Measurements from ENCODE around the gene BCAP31. TPM values are rescaled to one million over a fixed set of nuclear protein-coding genes. Genes with fewer than 3 reads are reported as not detected.

BCAP31 gene
- total RNA-seq, 5 donors from 2014 or later (not counting 1 experiment from before 2014, with no cell fraction given), result 90.1 to 124 (median 107) TPM

GRCh38 chrX:153725039-153725831 lies 1.0 kb upstream of the BCAP31 start:
- POLR2A ChIA-PET, result no interaction called here
- Histone ChIP-seq H3K4me3 (ENCODE audit: control insufficient read depth in 1 of 2, extremely low read depth in 1 of 2, low read length in 1 of 2) (peak overlapping the region; percentile 44 to 47), H3K27me3 (replicated peaks in 1 of 2; ENCODE audit: control insufficient read depth in 2 of 2, extremely low read depth in 1 of 2, insufficient read depth in 2 of 2, low read length in 1 of 2) (no peaks in the 10 kb centered on the region), H3K27ac (ENCODE audit: low read length) (peak overlapping the region; percentile 74), H3K36me3 (ENCODE audit: control insufficient read depth in 2 of 2, extremely low read depth in 1 of 2, insufficient read depth in 1 of 2, low read length in 1 of 2) (peaks cover 4 to 18% of the 10 kb centered on the region in 2 donors), H3K4me1 (ENCODE audit: control insufficient read depth in 1 of 2, extremely low read depth in 1 of 2, insufficient read depth in 2 of 2, low read length in 2 of 2) (peaks cover 5 to 51% of the 10 kb centered on the region in 2 experiments), H3K9me3 (no peaks in the 10 kb centered on the region)
- peaks cover 3% of the 10 kb centered on the region for H3K36me3 Mint-ChIP-seq
- H3K4me3 Mint-ChIP-seq, result peak overlapping the region; percentile 70 to 80 (median 74)
- peak in 8 of 35 experiments; percentile 4 to 38 (median 20) for DNase-seq
- no peak overlapping the region for H3K27ac Mint-ChIP-seq
- CTCF ChIA-PET, result no interaction called here
- H3K9me3 Mint-ChIP-seq, result no peaks in the 10 kb centered on the region
- 50% methylated on average over 14 of the region's 55 CpGs for WGBS (ENCODE audit: insufficient coverage)
- peaks cover 18 to 42% (median 28%) of the 10 kb centered on the region in 3 donors for H3K4me1 Mint-ChIP-seq
- peaks cover 0 to 5% of the 10 kb centered on the region in 2 donors for H3K27me3 Mint-ChIP-seq
- ATAC-seq (replicated peaks in 1 of 4), result peak in 1 of 4 experiments; percentile 1

- ATAC-seq (replicated peaks in 1 of 4) (peak; percentile 37 to 61 (median 42)), DNase-seq (peak in 28 of 35 experiments; percentile 16 to 71 (median 38))
- peaks cover 8 to 57% of the 10 kb centered on the region in 2 experiments for H3K4me1 ChIP-seq (ENCODE audit: control insufficient read depth in 1 of 2, extremely low read depth in 1 of 2, insufficient read depth in 2 of 2, low read length in 2 of 2)
- Mint-ChIP-seq H3K4me1 (peaks cover 23 to 53% (median 41%) of the 10 kb centered on the region in 3 donors), H3K27me3 (peaks cover 0 to 5% of the 10 kb centered on the region in 2 donors), H3K4me3 (peak overlapping the region; percentile 80 to 85 (median 82)), H3K36me3 (peaks cover 11% of the 10 kb centered on the region), H3K9me3 (no peaks in the 10 kb centered on the region), H3K27ac (peak overlapping the region; percentile 80 to 81)
- POLR2A ChIA-PET, result interaction anchor here in 1 of 2 donors (0.6 kb wide), 1 partner anchor 207 kb away, joined by 5 read pairs; no protein-coding TSS in a partner anchor
- peaks cover 0 to 30% of the 10 kb centered on the region in 2 donors for H3K36me3 ChIP-seq (ENCODE audit: control insufficient read depth in 2 of 2, extremely low read depth in 1 of 2, insufficient read depth in 1 of 2, low read length in 1 of 2)
- no peaks in the 10 kb centered on the region for H3K9me3 ChIP-seq
- H3K27me3 ChIP-seq (replicated peaks in 1 of 2; ENCODE audit: control insufficient read depth in 2 of 2, extremely low read depth in 1 of 2, insufficient read depth in 2 of 2, low read length in 1 of 2), result no peaks in the 10 kb centered on the region
- WGBS (ENCODE audit: insufficient coverage), result under 1% methylated on average over 60 of the region's 78 CpGs
- peak overlapping the region; percentile 34 for H3K27ac ChIP-seq (ENCODE audit: low read length)
- H3K4me3 ChIP-seq (ENCODE audit: control insufficient read depth in 1 of 2, extremely low read depth in 1 of 2, low read length in 1 of 2), result peak overlapping the region; percentile 65 to 72
- CTCF ChIA-PET, result interaction anchor here (0.6 to 1.2 kb wide), 3 partner anchors 17 to 313 kb away, joined by 3 to 4 read pairs (median 3); partner anchors contain the start of genes IDH3G (in 1 of the 2) and SSR4 (in 1 of the 2)
These were observed 586 bp downstream of the BCAP31 start for GRCh38 chrX:153723351-153724251.

- H3K4me1 Mint-ChIP-seq, result peaks cover 23 to 52% (median 41%) of the 10 kb centered on the region in 3 donors
- peak overlapping the region; percentile 29 for H3K27ac ChIP-seq (ENCODE audit: low read length)
- no peak for ATAC-seq (replicated peaks in 1 of 4)
- peaks cover 11% of the 10 kb centered on the region for H3K36me3 Mint-ChIP-seq
- DNase-seq, result no peak
- peaks cover 0 to 5% of the 10 kb centered on the region in 2 donors for H3K27me3 Mint-ChIP-seq
- H3K9me3 ChIP-seq, result no peaks in the 10 kb centered on the region
- ChIA-PET POLR2A (no interaction called here), CTCF (interaction anchor here (0.6 to 1.2 kb wide), 2 partner anchors 16 to 71 kb away, joined by 3 read pairs; partner anchors contain the start of genes IDH3G (in 1 of the 2) and SSR4 (in 1 of the 2))
- H3K4me3 ChIP-seq (ENCODE audit: control insufficient read depth in 1 of 2, extremely low read depth in 1 of 2, low read length in 1 of 2), result peak overlapping the region; percentile 65 to 72
- peak overlapping the region; percentile 73 to 81 for H3K27ac Mint-ChIP-seq
- no CpG with 5 or more reads among the region's 12 CpGs for WGBS (ENCODE audit: insufficient coverage)
- no peaks in the 10 kb centered on the region for H3K9me3 Mint-ChIP-seq
- peak overlapping the region; percentile 80 to 85 (median 82) for H3K4me3 Mint-ChIP-seq
- H3K27me3 ChIP-seq (replicated peaks in 1 of 2; ENCODE audit: control insufficient read depth in 2 of 2, extremely low read depth in 1 of 2, insufficient read depth in 2 of 2, low read length in 1 of 2), result no peaks in the 10 kb centered on the region
- peaks cover 8 to 51% of the 10 kb centered on the region in 2 experiments for H3K4me1 ChIP-seq (ENCODE audit: control insufficient read depth in 1 of 2, extremely low read depth in 1 of 2, insufficient read depth in 2 of 2, low read length in 2 of 2)
- peaks cover 0 to 31% of the 10 kb centered on the region in 2 donors for H3K36me3 ChIP-seq (ENCODE audit: control insufficient read depth in 2 of 2, extremely low read depth in 1 of 2, insufficient read depth in 1 of 2, low read length in 1 of 2)
These were observed 1.4 kb downstream of the BCAP31 start for GRCh38 chrX:153722704-153723350.

GRCh38 chrX:153719701-153720100 lies 4.5 kb downstream of the BCAP31 start:
- Histone ChIP-seq H3K4me1 (ENCODE audit: control insufficient read depth in 1 of 2, extremely low read depth in 1 of 2, insufficient read depth in 2 of 2, low read length in 2 of 2) (peaks cover 8 to 23% of the 10 kb centered on the region in 2 experiments), H3K36me3 (ENCODE audit: control insufficient read depth in 2 of 2, extremely low read depth in 1 of 2, insufficient read depth in 1 of 2, low read length in 1 of 2) (peaks cover 0 to 57% of the 10 kb centered on the region in 2 donors), H3K9me3 (no peaks in the 10 kb centered on the region), H3K27ac (ENCODE audit: low read length) (no peak overlapping the region), H3K4me3 (ENCODE audit: control insufficient read depth in 1 of 2, extremely low read depth in 1 of 2, low read length in 1 of 2) (no peak overlapping the region), H3K27me3 (replicated peaks in 1 of 2; ENCODE audit: control insufficient read depth in 2 of 2, extremely low read depth in 1 of 2, insufficient read depth in 2 of 2, low read length in 1 of 2) (no peaks in the 10 kb centered on the region)
- ChIA-PET CTCF (interaction anchor here (0.6 kb wide), 2 partner anchors 40 to 180 kb away, joined by 3 to 6 read pairs; no protein-coding TSS in a partner anchor), POLR2A (no interaction called here)
- no CpG with 5 or more reads among the region's 2 CpGs for WGBS (ENCODE audit: insufficient coverage)
- Mint-ChIP-seq H3K4me1 (peaks cover 14 to 33% (median 30%) of the 10 kb centered on the region in 3 donors), H3K4me3 (no peak overlapping the region), H3K9me3 (no peaks in the 10 kb centered on the region), H3K27me3 (peaks cover 0 to 5% of the 10 kb centered on the region in 2 donors), H3K27ac (no peak overlapping the region), H3K36me3 (peaks cover 11% of the 10 kb centered on the region)
- ATAC-seq (replicated peaks in 1 of 4) (no peak), DNase-seq (no peak)

- H3K27ac Mint-ChIP-seq, result no peak overlapping the region
- no peak overlapping the region for H3K4me3 Mint-ChIP-seq
- H3K4me1 ChIP-seq (ENCODE audit: control insufficient read depth in 1 of 2, extremely low read depth in 1 of 2, insufficient read depth in 2 of 2, low read length in 2 of 2), result peaks cover 8 to 22% of the 10 kb centered on the region in 2 experiments
- peaks cover 0 to 7% of the 10 kb centered on the region in 2 donors for H3K27me3 Mint-ChIP-seq
- no CpG with 5 or more reads among the region's 2 CpGs for WGBS (ENCODE audit: insufficient coverage)
- H3K4me1 Mint-ChIP-seq, result peaks cover 14 to 33% (median 30%) of the 10 kb centered on the region in 3 donors
- CTCF ChIA-PET, result no interaction called here
- no peaks in the 10 kb centered on the region for H3K9me3 ChIP-seq
- DNase-seq (no peak), ATAC-seq (replicated peaks in 1 of 4) (no peak)
- H3K27ac ChIP-seq (ENCODE audit: low read length), result no peak overlapping the region
- H3K4me3 ChIP-seq (ENCODE audit: control insufficient read depth in 1 of 2, extremely low read depth in 1 of 2, low read length in 1 of 2), result no peak overlapping the region
- POLR2A ChIA-PET, result interaction anchor here in 1 of 2 donors (0.6 kb wide), 1 partner anchor 1047 kb away, joined by 3 read pairs; no protein-coding TSS in a partner anchor
- H3K27me3 ChIP-seq (replicated peaks in 1 of 2; ENCODE audit: control insufficient read depth in 2 of 2, extremely low read depth in 1 of 2, insufficient read depth in 2 of 2, low read length in 1 of 2), result no peaks in the 10 kb centered on the region
- H3K9me3 Mint-ChIP-seq, result no peaks in the 10 kb centered on the region
- H3K36me3 Mint-ChIP-seq, result peaks cover 12% of the 10 kb centered on the region
- peaks cover 0 to 62% of the 10 kb centered on the region in 2 donors for H3K36me3 ChIP-seq (ENCODE audit: control insufficient read depth in 2 of 2, extremely low read depth in 1 of 2, insufficient read depth in 1 of 2, low read length in 1 of 2)
These were observed 4.9 kb downstream of the BCAP31 start for GRCh38 chrX:153719238-153719637.
